Liver (tissue), 9 donors: ENCODE data around the gene INSIG2. TPM values are rescaled to one million over a fixed set of nuclear protein-coding genes. Genes with fewer than 3 reads are reported as not detected.

Experiments
- DNase-seq: peaks from one replicate; pipeline ENCODE4 v3.0.0-alpha.2; 2017; ENCODE audit warnings: low spot score
- H3K27ac ChIP-seq, 2 donors: one replicate each; pipeline ENCODE4 v1.7.0; 2013; ENCODE audit warnings: inconsistent platforms in 2 of 2, low read length in 2 of 2, control low read depth in 1 of 2, low read depth in 1 of 2, mild to moderate bottlenecking in 1 of 2
- H3K27me3 ChIP-seq, 4 donors: one replicate each; pipeline versions ENCODE4 v1.6.1 to v1.7.0; 2013; ENCODE audit warnings: low read length in 3 of 4, inconsistent platforms in 1 of 4, mild to moderate bottlenecking in 1 of 4, moderate library complexity in 1 of 4; ENCODE audit not compliant: control insufficient read depth in 4 of 4, insufficient read depth in 4 of 4
- H3K36me3 ChIP-seq, 4 donors: one replicate each; pipeline versions ENCODE4 v1.6.1 to v1.7.0; 2013; ENCODE audit warnings: low read length in 3 of 4, mild to moderate bottlenecking in 3 of 4, low read depth in 1 of 4, moderate library complexity in 1 of 4; ENCODE audit not compliant: control insufficient read depth in 4 of 4, insufficient read depth in 3 of 4
- H3K4me1 ChIP-seq, 4 donors: one replicate each; pipeline versions ENCODE4 v1.6.1 to v1.7.0; 2013; ENCODE audit warnings: low read length in 3 of 4, mild to moderate bottlenecking in 3 of 4, moderate library complexity in 1 of 4; ENCODE audit not compliant: control insufficient read depth in 4 of 4, insufficient read depth in 4 of 4
- H3K4me3 ChIP-seq, 3 donors: one replicate each; pipeline versions ENCODE4 v1.6.1 to v1.7.0; 2013; ENCODE audit warnings: low read length in 3 of 3, control low read depth in 1 of 3, low read depth in 1 of 3, mild to moderate bottlenecking in 1 of 3
- H3K9ac ChIP-seq, 2 donors: one replicate each; pipeline ENCODE4 v1.7.0; 2013; ENCODE audit warnings: low read length in 2 of 2, mild to moderate bottlenecking in 2 of 2, moderate library complexity in 2 of 2, control low read depth in 1 of 2, low read depth in 1 of 2
- H3K9me3 ChIP-seq, 4 donors: one replicate each; pipeline versions ENCODE4 v1.6.1 to v1.7.0; 2013; ENCODE audit warnings: low read length in 3 of 4; ENCODE audit not compliant: control insufficient read depth in 4 of 4
- ATF3 ChIP-seq: IDR thresholded peaks from 2 replicates; pipeline ENCODE4 v1.6.1; 2016; ENCODE audit warnings: antibody characterized with exemption
- CTCF ChIP-seq: fragments of 150-350 bp; IDR thresholded peaks from 2 replicates; pipeline ENCODE4 v1.5.1; 2017; ENCODE audit warnings: improper control_type of control experiment, low read depth, low read length; ENCODE audit not compliant: missing input control
- FOXA1 ChIP-seq: IDR thresholded peaks from 2 replicates; pipeline ENCODE4 v1.6.1; 2016; ENCODE audit warnings: antibody characterized with exemption
- FOXA2 ChIP-seq: IDR thresholded peaks from 2 replicates; pipeline ENCODE4 v1.6.1; 2016; ENCODE audit warnings: antibody characterized with exemption
- GABPA ChIP-seq, 2 donors: IDR thresholded peaks in 1 of 2; conservative IDR thresholded peaks in 1 of 2; 2 replicates each; pipeline ENCODE4 v1.6.1; 2016; ENCODE audit warnings: antibody characterized with exemption in 2 of 2, mild to moderate bottlenecking in 1 of 2, moderate library complexity in 1 of 2
- HNF4A ChIP-seq, 2 donors: conservative IDR thresholded peaks; 2 replicates each; pipeline ENCODE4 v1.6.1; 2016; ENCODE audit warnings: antibody characterized with exemption in 2 of 2, mild to moderate bottlenecking in 2 of 2
- HNF4G ChIP-seq: IDR thresholded peaks from 2 replicates; pipeline ENCODE4 v1.6.1; 2016; ENCODE audit warnings: antibody characterized with exemption
- JUND ChIP-seq, 2 donors: IDR thresholded peaks; 2 replicates each; pipeline ENCODE4 v1.6.1; 2016; ENCODE audit warnings: antibody characterized with exemption in 2 of 2
- NR2F2 ChIP-seq: IDR thresholded peaks from 2 replicates; pipeline ENCODE4 v1.6.1; 2016; ENCODE audit warnings: antibody characterized with exemption
- RAD21 ChIP-seq, 2 donors: IDR thresholded peaks; 2 replicates each; pipeline ENCODE4 v1.6.1; 2016; ENCODE audit warnings: antibody characterized with exemption in 2 of 2, mild to moderate bottlenecking in 2 of 2
- RXRA ChIP-seq, 2 donors: IDR thresholded peaks; 2 replicates each; pipeline ENCODE4 v1.6.1; 2017 to 2018; ENCODE audit warnings: antibody characterized with exemption in 2 of 2, mild to moderate bottlenecking in 1 of 2
- TAF1 ChIP-seq: conservative IDR thresholded peaks from 2 replicates; pipeline ENCODE4 v1.6.1; 2016; ENCODE audit warnings: antibody characterized with exemption, mild to moderate bottlenecking
- YY1 ChIP-seq: IDR thresholded peaks from 2 replicates; pipeline ENCODE4 v1.6.1; 2016; ENCODE audit warnings: antibody characterized with exemption, mild to moderate bottlenecking
- WGBS: extraction: QIAGEN DNeasy Blood & Tissue Kit; methylation state at CpG from one replicate; pipeline ENCODE4 v1.1.7; 2013; 5-methylcytosine and 5-hydroxymethylcytosine counted together
- polyA plus RNA-seq, 2 donors: library from polyadenylated mRNA; stranded (reverse) in 1 of 2; unstranded in 1 of 2; fragments of 200-250 nt in 1 of 2; fragments of >200 nt in 1 of 2; fragmentation: Nextera tagmentation in 1 of 2; extraction: Ambion mirVana in 1 of 2; gene quantifications; one replicate each; pipeline versions ENCODE4 v1.2.1 to v1.2.3, GENCODE V29; 2013 to 2015
- total RNA-seq, 2 donors: library from RNA; depleted of rRNA; stranded (reverse); fragments of >200 nt; gene quantifications; one replicate each; pipeline ENCODE4 v1.2.3, GENCODE V29; 2014
- TF ChIP-seq, protein P1 (sequence below): IDR thresholded peaks from 2 replicates; pipeline ENCODE4 v1.6.1; 2016; ENCODE audit warnings: antibody characterized with exemption
- TF ChIP-seq, protein P2 (sequence below): IDR thresholded peaks from 2 replicates; pipeline ENCODE4 v1.6.1; 2016; ENCODE audit warnings: antibody characterized with exemption
- donor health status: healthy.
- donor health status: healthy.
- donor health status: healthy.
- donor health status: healthy.
- donor health status: healthy.

The INSIG2 gene
- total and polyA plus RNA-seq, 4 donors, result 11.3 to 18.5 (median 15.6) TPM

DNA sequence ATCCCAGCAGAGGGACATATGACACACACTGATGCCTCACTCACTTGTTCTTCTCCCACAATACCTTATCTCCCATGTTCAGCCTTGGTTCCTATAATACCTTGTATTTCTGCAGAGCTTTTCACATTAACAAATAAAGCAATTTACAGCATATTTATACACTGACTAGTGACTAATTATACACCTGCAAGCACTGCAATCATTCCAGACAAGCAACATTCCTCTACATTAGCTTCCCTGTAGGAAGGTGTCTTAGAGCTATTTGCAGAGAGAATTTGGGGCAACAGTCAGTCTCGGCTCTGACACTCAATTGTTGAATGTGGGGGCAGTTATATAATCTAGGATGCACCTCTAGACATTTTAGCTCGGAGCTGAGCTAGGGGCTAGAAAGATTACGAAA lies 9.5 kb upstream of the INSIG2 start:
- H3K36me3 ChIP-seq, result no peaks in the 10 kb centered on the region
- no peak for DNase-seq
- no peak overlapping the region for H3K4me3 ChIP-seq
- H3K4me1 ChIP-seq, result peaks cover 0 to 11% (median 3%) of the 10 kb centered on the region in 4 donors
- WGBS, result 84% methylated on average over 3 of the region's 3 CpGs
- H3K9ac ChIP-seq, result no peak overlapping the region
- no peaks in the 10 kb centered on the region for H3K9me3 ChIP-seq
- TF ChIP-seq NR2F2, result no peak
- TF ChIP-seq, protein P1, sequence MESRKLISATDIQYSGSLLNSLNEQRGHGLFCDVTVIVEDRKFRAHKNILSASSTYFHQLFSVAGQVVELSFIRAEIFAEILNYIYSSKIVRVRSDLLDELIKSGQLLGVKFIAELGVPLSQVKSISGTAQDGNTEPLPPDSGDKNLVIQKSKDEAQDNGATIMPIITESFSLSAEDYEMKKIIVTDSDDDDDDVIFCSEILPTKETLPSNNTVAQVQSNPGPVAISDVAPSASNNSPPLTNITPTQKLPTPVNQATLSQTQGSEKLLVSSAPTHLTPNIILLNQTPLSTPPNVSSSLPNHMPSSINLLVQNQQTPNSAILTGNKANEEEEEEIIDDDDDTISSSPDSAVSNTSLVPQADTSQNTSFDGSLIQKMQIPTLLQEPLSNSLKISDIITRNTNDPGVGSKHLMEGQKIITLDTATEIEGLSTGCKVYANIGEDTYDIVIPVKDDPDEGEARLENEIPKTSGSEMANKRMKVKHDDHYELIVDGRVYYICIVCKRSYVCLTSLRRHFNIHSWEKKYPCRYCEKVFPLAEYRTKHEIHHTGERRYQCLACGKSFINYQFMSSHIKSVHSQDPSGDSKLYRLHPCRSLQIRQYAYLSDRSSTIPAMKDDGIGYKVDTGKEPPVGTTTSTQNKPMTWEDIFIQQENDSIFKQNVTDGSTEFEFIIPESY, result no peak
- H3K27ac ChIP-seq, result no peak overlapping the region
- no peaks in the 10 kb centered on the region for H3K27me3 ChIP-seq

DNA sequence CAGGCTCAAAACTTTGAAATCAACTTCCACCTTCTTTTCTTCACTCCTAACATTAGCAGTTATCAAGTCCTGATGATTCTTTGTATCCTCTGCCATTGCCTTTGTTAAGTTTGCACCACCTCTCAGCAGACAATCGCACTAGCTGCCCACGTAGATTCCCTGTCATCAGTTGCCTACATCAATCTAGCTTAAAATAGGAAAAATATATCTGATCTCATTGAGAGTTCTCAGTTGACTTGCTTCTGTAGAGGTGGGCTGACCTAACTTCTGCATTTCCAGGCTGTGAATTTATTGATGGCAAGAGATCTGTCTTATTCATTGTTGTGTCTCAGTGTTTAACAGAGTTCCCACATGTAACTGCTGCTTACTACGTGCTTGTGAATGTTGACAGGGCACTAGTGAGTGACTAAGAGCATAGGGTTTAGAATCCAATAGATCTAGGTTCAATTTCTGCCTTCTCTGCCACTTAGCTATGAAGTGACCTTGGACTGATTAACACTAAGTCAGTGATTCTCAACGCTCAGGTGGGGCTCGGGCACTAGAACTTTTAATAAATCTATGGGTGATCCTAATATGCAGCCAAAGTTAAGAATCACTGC lies 3.7 kb upstream of the INSIG2 start:
- Histone ChIP-seq H3K9me3 (no peaks in the 10 kb centered on the region), H3K27ac (peak overlapping the region; percentile 95 to 96), H3K9ac (peak overlapping the region in 1 of 2 donors; percentile 27), H3K36me3 (no peaks in the 10 kb centered on the region), H3K4me3 (no peak overlapping the region), H3K27me3 (no peaks in the 10 kb centered on the region), H3K4me1 (peaks cover 0 to 27% (median 21%) of the 10 kb centered on the region in 4 donors)
- no peak for DNase-seq
- TF ChIP-seq YY1 (no peak), GABPA (IDR thresholded peaks at IDR 0.05 in 1 of 2, conservative IDR thresholded peaks at IDR 0.05 in 1 of 2) (no peak), FOXA1 (no peak), RAD21 (IDR thresholded peaks at IDR 0.05) (no peak), JUND (IDR thresholded peaks at IDR 0.05) (no peak), HNF4G (no peak), RXRA (IDR thresholded peaks at IDR 0.05) (no peak), HNF4A (conservative IDR thresholded peaks at IDR 0.05) (no peak), TAF1 (no peak), FOXA2 (no peak), CTCF (no peak), ATF3 (no peak)
- TF ChIP-seq, protein P1, result no peak
- TF ChIP-seq, protein P2, sequence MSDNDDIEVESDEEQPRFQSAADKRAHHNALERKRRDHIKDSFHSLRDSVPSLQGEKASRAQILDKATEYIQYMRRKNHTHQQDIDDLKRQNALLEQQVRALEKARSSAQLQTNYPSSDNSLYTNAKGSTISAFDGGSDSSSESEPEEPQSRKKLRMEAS, result no peak
- WGBS, result 84% methylated on average over 5 of the region's 5 CpGs
